ENCODE results near the gene CDH23. TPM values are rescaled to one million over a fixed set of nuclear protein-coding genes. Genes with fewer than 3 reads are reported as not detected.

Gene CDH23
- total RNA-seq: 8.1 TPM

GRCh38 chr10:71396711-71397295, at the start of gene CDH23:
TSS of gene CDH23 (plus strand) at chr10:71396920. CDS start at chr10:71439832, 42,912 bp downstream.

GRCh38 chr10:71719464-71720201, 322.9 kb downstream of the CDH23 start, which contains the start of gene C10orf105:
TSS of gene C10orf105 (minus strand) at chr10:71719778. CDS start at chr10:71716337, 3,441 bp downstream.

GRCh38 chr10:71773221-71773971, 376.7 kb downstream of the CDH23 start, which contains the start of gene VSIR:
TSS of gene VSIR (minus strand) at chr10:71773520. CDS start at chr10:71773439, 81 bp downstream.

GRCh38 chr10:71850743-71851464, 454.2 kb downstream of the CDH23 start, which contains the start of gene PSAP:
TSS of gene PSAP (minus strand) at chr10:71851251. CDS start at chr10:71851221, 30 bp downstream.

Small RNAs within 50 kb of the gene (small RNA-seq; reads per million reads assigned to genes)
- 0.23 reads per million for gene MIR7152
- not detected for gene RNU7-38P

Other genes with a start within 250 kb of the CDH23 start
- 7.4 TPM for gene UNC5B, start 184.3 kb upstream of the CDH23 start, total RNA-seq
- 3.9 TPM for gene SLC29A3, start 77.7 kb upstream of the CDH23 start, total RNA-seq

All from diencephalon (tissue), 1 donor.